Sigmoid colon (tissue), 4 donors: ENCODE results near the gene VTCN1.

Experiments used
- POLR2A ChIP-seq, 2 donors: fragments of 450-650 bp; IDR thresholded peaks; one replicate each; pipeline ENCODE4 v1.6.1; 2016; ENCODE audit warnings: antibody characterized with exemption in 2 of 2, mild to moderate bottlenecking in 2 of 2, moderate library complexity in 2 of 2
- POLR2AphosphoS5 ChIP-seq, 4 donors: sonication (generic); formaldehyde crosslinking; IDR thresholded peaks; one replicate each; pipeline ENCODE4 v1.6.1; 2017; ENCODE audit warnings: antibody characterized with exemption in 4 of 4
- TF ChIP-seq, protein P1 (sequence below), 4 experiments: fragments of 450-650 bp in 3 of 4; fragments of 200-600 bp in 1 of 4; IDR thresholded peaks; one replicate each; pipeline ENCODE4 v1.5.1; 2016 to 2019; ENCODE audit warnings: antibody characterized with exemption in 4 of 4, mild to moderate bottlenecking in 3 of 4, moderate library complexity in 2 of 4

DNA sequence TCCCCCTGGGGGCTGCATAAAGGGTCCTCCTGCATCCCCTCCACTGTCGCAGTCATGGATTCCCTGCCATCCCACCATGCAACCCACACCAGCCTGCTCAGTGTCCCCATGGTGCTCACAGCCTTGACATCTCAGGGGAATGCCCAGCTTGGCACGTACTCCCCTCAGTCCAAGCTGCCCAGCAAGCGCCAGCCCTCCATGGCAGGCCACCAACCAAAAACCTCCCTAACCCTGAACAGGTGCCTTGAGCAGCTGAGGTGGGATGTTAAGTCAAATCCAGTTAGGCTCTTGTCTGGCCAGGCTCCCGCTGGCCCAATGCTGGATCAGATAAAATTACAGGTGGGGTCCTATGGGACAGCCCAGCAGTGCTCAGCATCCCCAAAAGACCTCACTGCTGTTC is 341 bp downstream of the VTCN1 start:
- TF ChIP-seq, protein P1, sequence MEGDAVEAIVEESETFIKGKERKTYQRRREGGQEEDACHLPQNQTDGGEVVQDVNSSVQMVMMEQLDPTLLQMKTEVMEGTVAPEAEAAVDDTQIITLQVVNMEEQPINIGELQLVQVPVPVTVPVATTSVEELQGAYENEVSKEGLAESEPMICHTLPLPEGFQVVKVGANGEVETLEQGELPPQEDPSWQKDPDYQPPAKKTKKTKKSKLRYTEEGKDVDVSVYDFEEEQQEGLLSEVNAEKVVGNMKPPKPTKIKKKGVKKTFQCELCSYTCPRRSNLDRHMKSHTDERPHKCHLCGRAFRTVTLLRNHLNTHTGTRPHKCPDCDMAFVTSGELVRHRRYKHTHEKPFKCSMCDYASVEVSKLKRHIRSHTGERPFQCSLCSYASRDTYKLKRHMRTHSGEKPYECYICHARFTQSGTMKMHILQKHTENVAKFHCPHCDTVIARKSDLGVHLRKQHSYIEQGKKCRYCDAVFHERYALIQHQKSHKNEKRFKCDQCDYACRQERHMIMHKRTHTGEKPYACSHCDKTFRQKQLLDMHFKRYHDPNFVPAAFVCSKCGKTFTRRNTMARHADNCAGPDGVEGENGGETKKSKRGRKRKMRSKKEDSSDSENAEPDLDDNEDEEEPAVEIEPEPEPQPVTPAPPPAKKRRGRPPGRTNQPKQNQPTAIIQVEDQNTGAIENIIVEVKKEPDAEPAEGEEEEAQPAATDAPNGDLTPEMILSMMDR (IDR thresholded peaks at IDR 0.05): no peak
- TF ChIP-seq POLR2A (IDR thresholded peaks at IDR 0.05): no peak
- TF ChIP-seq POLR2AphosphoS5 (IDR thresholded peaks at IDR 0.05): no peak
